Endothelial cell of umbilical vein (primary cell): ENCODE data around the gene NSDHL. TPM values are rescaled to one million over a fixed set of nuclear protein-coding genes. Genes with fewer than 3 reads are reported as not detected.

Experiments
- BruUV-seq: library from RNA; stranded (reverse); fragments of 400-500 nt; replicated peaks from 2 replicates; lab custom pipeline; 2021; lab: Mats Ljungman, UMichigan
- CTCF ChIA-PET: fragments of 300-600, 350-600 bp; sonication (Branson Sonifier 250); formaldehyde crosslinking; loops from one replicate; lab custom pipeline; 2021; ENCODE audit warnings: antibody characterized with exemption, inconsistent platforms; lab: Charles Lee
- POLR2A ChIA-PET: fragments of 300-600, 350-600 bp; sonication (Branson Sonifier 250); formaldehyde crosslinking; loops from one replicate; lab custom pipeline; 2021; ENCODE audit warnings: antibody characterized with exemption, inconsistent platforms; lab: Charles Lee
- DNase-seq: peaks from one replicate; pipeline ENCODE4 v3.0.0-alpha.2; 2011; ENCODE audit warnings: low read depth, low spot score
- FAIRE-seq: peaks from 2 replicates; lab custom pipeline; 2011; peaks lifted over from hg19 to GRCh38; lab: Jason Lieb, UNC
- H2AFZ ChIP-seq: 2 replicates; pipeline ENCODE4 v1.6.0; 2012; ENCODE audit warnings: low read depth, low read length, control low read depth, inconsistent platforms
- H3K27ac ChIP-seq: 2 replicates; pipeline ENCODE4 v1.5.1; 2011; ENCODE audit warnings: low read depth, mild to moderate bottlenecking, control low read depth, low read length, moderate library complexity; ENCODE audit not compliant: insufficient read depth
- H3K27me3 ChIP-seq, 2 experiments: 2 replicates each; pipeline versions ENCODE4 v1.6.0 to v1.6.1; 2011; ENCODE audit warnings: low read length in 2 of 2, mixed read lengths in 1 of 2; ENCODE audit not compliant: control insufficient read depth in 2 of 2, insufficient read depth in 2 of 2
- H3K36me3 ChIP-seq, 2 experiments: 2 replicates in 1 of 2; 3 replicates in 1 of 2; pipeline ENCODE4 v1.5.1; 2011; ENCODE audit warnings: low read length in 2 of 2, mild to moderate bottlenecking in 1 of 2, moderate library complexity in 1 of 2; ENCODE audit not compliant: control insufficient read depth in 2 of 2, insufficient read depth in 2 of 2; ENCODE audit errors: extremely low read depth in 1 of 2
- H3K4me1 ChIP-seq: 3 replicates; pipeline ENCODE4 v1.5.1; 2011; ENCODE audit warnings: mild to moderate bottlenecking, low read length; ENCODE audit not compliant: control insufficient read depth, insufficient read depth; ENCODE audit errors: extremely low read depth
- H3K4me2 ChIP-seq: 2 replicates; pipeline ENCODE4 v1.6.1; 2011; ENCODE audit warnings: low read length, control low read depth, mixed read lengths; ENCODE audit not compliant: insufficient read depth
- H3K4me3 ChIP-seq, 3 experiments: fragments of 200-600 bp in 1 of 3; sonication (generic), shearing (Covaris generic) in 1 of 3; replicated peaks in 1 of 3; 2 replicates each; pipeline ENCODE4 v1.5.1; 2011 to 2016; ENCODE audit warnings: control low read depth in 3 of 3, low read length in 3 of 3, mild to moderate bottlenecking in 2 of 3, inconsistent platforms in 1 of 3, low read depth in 1 of 3, moderate library complexity in 1 of 3; ENCODE audit not compliant: insufficient read depth in 1 of 3
- H3K79me2 ChIP-seq: 2 replicates; pipeline ENCODE4 v1.6.0; 2012; ENCODE audit warnings: low read length, inconsistent platforms; ENCODE audit not compliant: control insufficient read depth, insufficient read depth
- H3K9ac ChIP-seq: replicated peaks from 2 replicates; pipeline ENCODE3; 2011; ENCODE audit warnings: low read length, control low read depth; ENCODE audit not compliant: insufficient read depth; ENCODE audit errors: extremely low read depth
- H3K9me1 ChIP-seq: replicated peaks from 3 replicates; pipeline ENCODE4 v1.6.0; 2011; ENCODE audit warnings: mild to moderate bottlenecking, low read length; ENCODE audit not compliant: control insufficient read depth, insufficient read depth; ENCODE audit errors: extremely low read depth
- H3K9me3 ChIP-seq: replicated peaks from 2 replicates; pipeline ENCODE4 v1.5.1; 2012; ENCODE audit warnings: low read length, inconsistent platforms; ENCODE audit not compliant: control insufficient read depth, insufficient read depth
- H4K20me1 ChIP-seq: replicated peaks from 2 replicates; pipeline ENCODE3; 2011; ENCODE audit warnings: mild to moderate bottlenecking, low read length; ENCODE audit not compliant: control insufficient read depth, insufficient read depth; ENCODE audit errors: extremely low read depth
- CTCF ChIP-seq, 2 donors: IDR thresholded peaks; 1 replicate in 1 of 2; 2 replicates in 1 of 2; pipeline ENCODE4 v1.5.1; 2011; ENCODE audit warnings: low read length in 2 of 2, mild to moderate bottlenecking in 2 of 2, moderate library complexity in 2 of 2, control low read depth in 1 of 2, inconsistent platforms in 1 of 2, low read depth in 1 of 2; ENCODE audit not compliant: insufficient read depth in 1 of 2; ENCODE audit errors: extremely low read depth in 1 of 2
- EZH2 ChIP-seq: IDR thresholded peaks from 2 replicates; pipeline ENCODE4 v1.6.1; 2012; ENCODE audit warnings: borderline replicate concordance, low read depth, mild to moderate bottlenecking, moderate library complexity, low read length, inconsistent platforms; ENCODE audit not compliant: severe bottlenecking
- FOS ChIP-seq: IDR thresholded peaks from 2 replicates; pipeline ENCODE4 v1.6.1; 2011; ENCODE audit warnings: mild to moderate bottlenecking, low read length, moderate library complexity, borderline replicate concordance; ENCODE audit not compliant: insufficient read depth
- GATA2 ChIP-seq: IDR thresholded peaks from 2 replicates; pipeline ENCODE4 v1.7.0; 2011; ENCODE audit warnings: low read depth, mild to moderate bottlenecking, moderate library complexity, mixed read lengths, low read length; ENCODE audit not compliant: insufficient read length, insufficient read depth
- JUN ChIP-seq: IDR thresholded peaks from 2 replicates; pipeline ENCODE4 v1.6.1; 2011; ENCODE audit warnings: borderline replicate concordance, low read depth; ENCODE audit not compliant: insufficient read length, insufficient read depth
- MAX ChIP-seq: IDR thresholded peaks from 2 replicates; pipeline ENCODE4 v1.6.1; 2011; ENCODE audit not compliant: insufficient read depth, insufficient read length
- MYC ChIP-seq: IDR thresholded peaks from one replicate; pipeline ENCODE4 v1.6.1; 2011; ENCODE audit warnings: mild to moderate bottlenecking, low read depth, low read length
- POLR2A ChIP-seq: IDR thresholded peaks from 2 replicates; pipeline ENCODE4 v1.6.1; 2012; ENCODE audit warnings: low read depth, mild to moderate bottlenecking, control low read depth, low read length
- POLR2AphosphoS5 ChIP-seq: IDR thresholded peaks from 2 replicates; pipeline ENCODE4 v1.6.1; 2012; ENCODE audit warnings: low read depth, mild to moderate bottlenecking, control low read depth, low read length, moderate library complexity; ENCODE audit not compliant: insufficient read depth
- dilution Hi-C: fragments of 300-500 bp; cut with MboI; formaldehyde crosslinking; loops from one replicate; pipeline ENCODE4 v1.15.0; 2019; ENCODE audit warnings: low sequenced_read_pairs; ENCODE audit not compliant: extremely low pct_ligation_motif_present
- intact Hi-C: fragments of 100-400 bp; cut with micrococcal nuclease; formaldehyde crosslinking; loops from one replicate; pipeline ENCODE4 v1.10.0; 2022
- polyA plus RNA-seq, 4 experiments: library from polyadenylated mRNA; depleted of rRNA in 3 of 4; stranded (reverse) in 3 of 4; unstranded in 1 of 4; fragments of >200 nt; gene quantifications; 2 replicates each; pipeline versions ENCODE4 v1.2.1 to v1.2.3, GENCODE V29; 2011 to 2012; ENCODE audit warnings: missing spikeins in 1 of 4
- total RNA-seq: library from RNA; stranded (reverse); gene quantifications from 2 replicates; pipeline ENCODE4 v1.2.3, GENCODE V29; 2021

Gene NSDHL
- total and polyA plus RNA-seq, 2 donors (not counting 3 experiments of a cell fraction or from before 2014, with no cell fraction given): 40.0 to 43.7 TPM

- dilution Hi-C loops: no loop called here
- DNase-seq: no peak
- no peak for TF ChIP-seq FOS
- no peak for TF ChIP-seq CTCF (IDR thresholded peaks at IDR 0.05; ENCODE audit: extremely low read depth in 1 of 2, insufficient read depth in 1 of 2, low read depth in 1 of 2, low read length in 2 of 2)
- TF ChIP-seq MAX: no peak
- TF ChIP-seq EZH2: no peak
- no peak for TF ChIP-seq GATA2
- TF ChIP-seq MYC: no peak
- TF ChIP-seq POLR2AphosphoS5: no peak
- no peak for TF ChIP-seq POLR2A
- no peak for TF ChIP-seq JUN
- peaks cover 0 to 10% of the 10 kb centered on the region in 2 experiments for H3K36me3 ChIP-seq
- H3K9me1 ChIP-seq: no peaks in the 10 kb centered on the region
- H3K4me2 ChIP-seq: no peak overlapping the region
- no peak overlapping the region for H2AFZ ChIP-seq
- no peak for FAIRE-seq
- BruUV-seq: no TSS peak
- CTCF ChIA-PET: interaction anchor here (1.2 kb wide), 1 partner anchor 53 kb away, joined by 3 read pairs; no protein-coding TSS in a partner anchor
- no peak overlapping the region for H3K4me3 ChIP-seq
- no peaks in the 10 kb centered on the region for H4K20me1 ChIP-seq
- H3K27me3 ChIP-seq: no peaks in the 10 kb centered on the region
- no peak overlapping the region for H3K27ac ChIP-seq
- no peak overlapping the region for H3K9ac ChIP-seq
- H3K9me3 ChIP-seq: no peaks in the 10 kb centered on the region
- intact Hi-C loops: no loop called here
- POLR2A ChIA-PET: interaction anchor here (0.7 kb wide), 1 partner anchor 882 kb away, joined by 3 read pairs; no protein-coding TSS in a partner anchor
- H3K4me1 ChIP-seq: no peaks in the 10 kb centered on the region
- no peaks in the 10 kb centered on the region for H3K79me2 ChIP-seq
These were observed 42.5 kb downstream of the NSDHL start for GRCh38 chrX:152873361-152873760.
